Suppressor macrophage (primary cell): ENCODE measurements around the gene IFNG.
"Not testable (repeated sequence)": the region's sequence is repeated elsewhere in the genome, so short reads cannot be mapped to it uniquely, and the experiment has no call there.

ENCODE experiments used
- DNase-seq, 4 experiments: peaks; one replicate each; pipeline ENCODE4 v3.0.0-alpha.2; 2020 to 2022
- total RNA-seq, 17 experiments: gene quantifications; one replicate each; lab custom pipeline; 2026; ENCODE audit warnings: mixed read lengths in 6 of 17, inconsistent platforms in 3 of 17; lab: John Stamatoyannopoulos, UW

Gene IFNG
- 0 to 0.99 (median 0) reads per million in 17 experiments for total RNA-seq

DNA sequence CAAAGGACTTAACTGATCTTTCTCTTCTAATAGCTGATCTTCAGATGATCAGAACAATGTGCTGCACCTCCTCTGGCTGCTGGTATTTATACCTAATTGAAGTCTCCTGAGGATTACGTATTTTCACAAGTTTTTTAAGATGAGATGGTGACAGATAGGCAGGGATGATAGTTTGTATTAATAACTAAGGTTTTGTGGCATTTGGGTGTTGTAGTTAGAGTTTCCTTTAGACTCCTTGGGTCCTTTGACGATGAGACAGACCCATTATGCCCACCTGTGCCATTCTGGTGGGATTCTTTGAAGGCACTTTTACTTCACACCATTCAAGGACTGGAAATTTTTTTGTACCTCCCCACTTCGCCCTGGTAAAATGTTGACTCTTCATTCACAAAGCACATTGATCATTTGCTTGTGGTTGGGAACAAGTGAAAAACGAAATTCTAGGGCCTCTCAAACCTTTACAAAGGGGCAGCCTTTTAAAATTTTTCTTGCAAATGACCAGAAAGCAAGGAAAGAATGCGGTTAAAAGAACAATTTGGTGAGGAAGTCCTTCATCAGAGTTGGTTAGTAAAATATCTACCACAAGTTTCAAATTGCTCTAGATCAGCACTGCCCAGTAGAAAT lies at the start of gene IFNG:
Gene IFNG (minus strand): TSS at position 60 of the 624 bp plus-strand sequence. CDS start 125 bp downstream, outside the sequence.
- no peak for DNase-seq

- not testable (repeated sequence) for DNase-seq
Measured at GRCh38 chr12:68209048-68209728, 49.6 kb upstream of the IFNG start.

GRCh38 chr12:68207276-68207675 lies 47.7 kb upstream of the IFNG start:
- no peak for DNase-seq

DNA sequence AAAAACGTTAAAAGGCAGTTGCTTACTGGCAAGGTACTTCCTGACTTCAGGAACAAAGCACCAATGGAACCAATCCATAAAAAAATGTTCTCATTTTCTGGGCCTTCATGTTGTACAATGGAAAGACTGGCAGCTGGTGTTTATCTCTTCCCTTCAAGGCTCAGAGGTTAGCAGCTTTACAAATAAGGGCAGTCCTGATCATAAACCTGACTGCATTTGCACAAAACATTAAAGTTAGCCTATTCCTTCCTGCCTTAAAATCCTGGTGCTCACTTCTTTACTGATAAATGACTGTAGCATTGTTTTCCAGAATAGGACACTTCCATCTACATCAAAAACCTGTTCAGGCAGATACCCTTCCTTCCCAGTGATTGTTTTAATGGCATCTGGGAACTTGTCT lies 46.9 kb upstream of the IFNG start:
- no peak for DNase-seq

DNA sequence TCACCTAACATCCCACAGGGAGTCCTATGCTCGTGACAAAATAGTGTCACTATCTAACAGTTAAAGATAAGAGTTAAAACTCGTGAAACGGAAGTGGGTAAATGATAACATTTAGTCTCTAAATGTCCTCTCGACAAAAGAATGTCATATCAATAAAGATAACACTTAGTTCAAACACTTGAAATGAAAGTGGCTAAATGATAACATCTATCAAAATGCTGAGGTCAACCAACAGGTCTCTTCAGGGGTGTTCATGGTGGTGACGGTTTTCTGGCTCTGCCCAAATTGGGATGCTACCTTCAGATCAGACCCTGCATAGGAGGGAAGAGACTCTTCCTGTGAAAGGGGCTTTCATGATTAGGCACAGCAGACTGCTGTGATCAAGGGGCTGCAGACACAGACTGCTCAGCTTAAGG lies 43.9 kb upstream of the IFNG start:
- no peak for DNase-seq

GRCh38 chr12:68200854-68201253 lies 41.3 kb upstream of the IFNG start:
- DNase-seq, result no peak

DNA sequence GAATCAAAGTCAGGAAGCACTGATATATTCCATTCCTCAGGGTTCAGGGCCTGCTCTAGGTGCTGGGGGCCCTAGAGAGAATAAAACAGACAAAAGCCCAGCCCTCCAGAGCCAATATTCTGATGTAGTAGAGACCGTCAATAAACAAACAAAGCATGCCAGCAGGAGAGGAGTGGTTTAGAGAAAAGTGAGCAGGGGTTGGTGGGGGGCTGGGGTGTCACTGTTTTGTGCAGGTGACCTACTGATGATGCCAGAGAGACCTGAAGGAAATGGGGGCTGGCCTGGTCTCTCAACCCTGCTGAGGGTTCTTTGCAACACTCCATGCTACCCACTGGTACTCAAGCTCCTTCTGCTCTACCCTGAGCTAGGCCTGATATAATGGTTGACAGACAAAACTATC lies 39.6 kb upstream of the IFNG start:
- DNase-seq, result no peak

- no peak for DNase-seq
Measured at GRCh38 chr12:68198507-68199086, 39.1 kb upstream of the IFNG start.

GRCh38 chr12:68190301-68190700 lies 30.8 kb upstream of the IFNG start:
- no peak for DNase-seq

DNA sequence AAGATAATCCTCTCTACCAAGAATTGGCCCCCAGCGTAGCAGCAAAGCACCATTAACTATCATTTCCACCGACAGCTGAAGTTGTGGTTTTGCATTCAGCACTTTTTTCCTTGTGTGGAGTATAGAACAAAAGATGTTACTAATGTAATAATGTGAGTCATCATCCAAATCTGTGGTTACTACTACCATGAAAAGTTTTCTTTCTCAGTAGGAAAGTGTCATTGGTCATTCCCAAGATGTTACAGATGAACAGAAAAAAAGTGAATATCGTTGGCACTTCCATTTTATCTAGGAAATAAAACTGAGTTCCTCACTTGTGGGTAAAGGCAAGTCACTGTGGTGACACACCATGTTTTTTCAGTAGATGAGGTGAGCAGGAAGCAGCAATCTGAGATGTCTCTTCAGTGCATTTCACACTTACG lies 30.3 kb upstream of the IFNG start:
- no peak for DNase-seq

DNA sequence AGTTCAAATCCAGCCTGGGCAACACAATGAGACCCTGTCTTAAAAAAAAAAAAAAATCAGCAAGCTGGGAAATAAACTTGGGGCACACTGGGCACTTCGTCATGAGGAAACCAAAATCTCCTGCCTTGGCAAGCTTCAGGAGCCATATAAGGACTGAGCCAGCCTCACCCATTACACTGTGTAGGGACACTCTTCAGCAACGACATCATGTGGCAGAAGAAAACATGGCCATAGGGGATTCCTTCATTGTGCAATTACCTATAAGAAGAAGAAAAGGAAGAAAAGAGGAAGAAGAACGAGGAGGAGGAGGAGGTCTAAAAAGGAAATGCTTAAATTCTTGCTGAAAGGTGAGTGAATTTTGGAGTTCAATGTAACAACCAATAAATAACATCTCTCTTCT lies 26.1 kb upstream of the IFNG start:
- DNase-seq, result no peak

GRCh38 chr12:68180792-68181744 lies 21.5 kb upstream of the IFNG start:
- DNase-seq, result no peak

DNA sequence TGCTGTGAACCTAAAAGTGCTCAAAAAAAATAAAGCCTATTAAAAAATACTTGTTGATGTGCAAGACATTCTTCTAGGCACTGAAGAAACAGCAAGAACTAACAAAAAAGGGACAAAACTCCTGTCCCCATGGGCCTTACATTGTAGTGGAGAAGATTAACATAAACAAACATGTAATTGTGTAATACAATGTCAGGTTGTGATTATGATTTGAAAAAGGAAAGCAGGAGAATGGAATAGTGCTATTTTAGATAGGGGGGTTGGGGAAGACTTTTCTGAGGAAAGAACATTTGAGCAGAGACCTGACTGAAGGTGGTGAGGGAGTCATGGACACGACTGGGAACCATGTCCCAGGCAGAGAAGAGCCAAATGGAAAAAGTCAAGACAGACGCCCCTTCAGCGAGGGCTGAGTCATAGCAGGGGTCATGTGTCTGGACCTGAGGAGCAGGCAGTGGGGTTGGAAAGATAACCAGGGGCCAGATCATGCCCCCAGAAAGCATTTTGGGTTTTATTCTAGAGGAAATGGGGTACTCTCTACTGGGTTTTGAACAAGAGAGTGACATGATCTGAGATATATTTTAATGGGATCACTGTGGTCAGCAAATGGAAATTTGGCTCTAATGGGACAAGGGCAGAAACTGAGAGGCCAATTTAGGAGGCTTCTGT lies 19.4 kb upstream of the IFNG start:
- DNase-seq, result no peak

DNA sequence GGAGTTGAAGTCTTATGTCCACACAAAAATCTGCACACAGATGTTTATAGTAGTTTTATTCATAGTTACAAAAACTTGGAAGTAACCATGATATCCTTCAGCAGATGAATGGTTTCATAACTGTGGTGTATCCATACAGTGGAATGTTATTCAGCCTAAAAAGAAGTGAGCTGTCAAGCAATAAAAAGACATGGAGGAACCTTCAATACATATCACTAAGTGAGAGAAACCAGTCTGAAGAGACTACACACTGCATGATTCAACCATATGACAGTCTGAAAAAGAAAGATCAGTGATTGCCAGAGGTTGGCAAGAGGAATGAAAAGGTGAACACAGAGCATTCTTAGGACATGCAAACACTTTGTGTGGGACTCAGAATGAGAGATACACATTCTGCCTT lies 18.6 kb upstream of the IFNG start:
- no peak for DNase-seq

- no peak for DNase-seq
Measured at GRCh38 chr12:68177562-68177961, 18.0 kb upstream of the IFNG start.

- no peak for DNase-seq
Measured at GRCh38 chr12:68176257-68176656, 16.7 kb upstream of the IFNG start.

DNA sequence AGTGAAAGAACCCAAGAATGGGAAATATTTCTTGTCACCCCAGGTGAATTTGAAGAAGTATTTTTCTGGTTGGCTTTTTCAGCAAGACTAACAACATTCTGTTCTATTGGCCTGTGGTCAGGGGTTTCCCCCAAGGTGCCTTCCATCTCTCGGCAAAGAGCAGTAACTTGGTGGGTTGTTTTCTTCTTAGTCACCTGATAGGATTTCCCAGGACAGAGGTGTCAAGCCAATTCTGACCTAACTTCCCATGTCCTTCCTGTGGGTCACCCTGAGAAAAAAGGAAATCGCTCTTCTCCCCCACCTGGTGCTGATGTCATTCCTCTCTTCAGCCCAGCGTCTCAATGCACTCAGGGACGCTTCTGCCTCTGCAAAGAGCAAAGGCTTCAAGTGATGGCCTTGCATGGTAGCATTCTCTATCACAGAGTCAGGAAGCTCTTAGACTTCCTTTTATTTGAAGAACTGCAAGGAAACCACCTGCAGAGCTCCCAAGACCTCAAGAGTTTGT lies 16.1 kb upstream of the IFNG start:
- DNase-seq, result no peak

DNA sequence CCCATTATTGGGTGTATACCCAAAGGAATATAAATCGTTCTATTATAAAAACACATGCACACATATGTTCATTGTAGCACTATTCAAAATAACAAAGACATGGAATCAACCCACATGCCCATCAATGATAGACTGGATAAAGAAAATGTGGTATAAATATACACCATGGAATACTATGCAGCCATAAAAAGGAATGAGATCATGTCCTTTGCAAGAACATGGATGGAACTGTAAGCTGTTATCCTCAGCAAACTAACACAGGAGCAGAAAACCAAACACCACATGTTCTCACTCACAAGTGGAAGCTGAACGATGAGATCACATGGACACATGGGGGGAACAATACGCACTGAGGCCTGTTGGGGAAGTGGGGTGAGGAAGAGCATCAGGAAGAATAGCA lies 15.2 kb upstream of the IFNG start:
- DNase-seq, result not testable (repeated sequence)

- DNase-seq, result no peak
Measured at GRCh38 chr12:68173792-68174191, 14.3 kb upstream of the IFNG start.

DNA sequence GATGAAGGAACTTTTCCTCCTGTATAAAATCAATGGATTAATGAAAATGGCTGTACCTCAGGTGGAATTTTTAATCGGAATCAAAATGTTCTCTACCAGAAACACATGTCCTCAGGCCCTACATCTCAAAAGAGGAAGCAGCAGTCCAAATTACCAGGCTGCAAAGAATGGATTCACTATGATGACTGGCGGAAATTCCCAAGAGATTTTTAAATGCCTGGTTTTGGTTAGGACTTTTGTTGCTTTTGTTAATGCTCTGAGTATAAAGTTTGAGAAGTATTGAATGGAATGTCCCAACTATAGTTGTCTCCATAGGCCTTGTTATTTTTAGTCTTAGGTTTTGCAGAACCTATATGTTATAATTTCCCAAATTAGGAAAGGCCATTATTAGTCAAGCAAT lies 11.2 kb upstream of the IFNG start:
- DNase-seq, result no peak

- no peak for DNase-seq
Measured at GRCh38 chr12:68169213-68169889, 9.8 kb upstream of the IFNG start.
